ENCODE measurements around the gene CCL28.
A peak's percentile ranks its signal among the peaks of the same experiment; 100 is the strongest.
"Not testable (repeated sequence)": the region's sequence is repeated elsewhere in the genome, so short reads cannot be mapped to it uniquely, and the experiment has no call there.

The CCL28 gene

GRCh38 chr5:43409809-43410271 lies 2.4 kb downstream of the CCL28 start:
- no peak for DNase-seq (ENCODE audit: low read depth)

GRCh38 chr5:43402524-43403066 lies 9.6 kb downstream of the CCL28 start:
- DNase-seq (ENCODE audit: low read depth) = not testable (repeated sequence)

DNA sequence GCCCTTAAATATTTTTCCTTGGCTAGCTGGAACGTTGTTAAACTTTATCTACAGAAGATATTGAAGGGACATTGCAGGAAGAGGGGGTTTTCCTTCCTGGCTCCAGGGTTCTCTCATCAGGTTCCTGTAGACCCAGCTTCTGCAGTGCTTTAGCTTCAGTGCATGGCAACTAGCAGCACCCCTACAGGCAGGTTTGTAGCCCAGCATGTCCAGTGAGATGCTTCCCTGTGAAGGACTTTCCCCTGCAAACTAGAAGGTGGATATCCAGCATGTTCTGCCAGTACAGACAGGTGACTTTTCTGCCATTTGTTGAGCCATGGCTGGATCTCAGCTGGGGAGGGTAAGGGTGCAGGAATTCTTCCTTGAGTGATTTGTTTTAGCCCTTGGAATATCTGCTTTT lies 10.4 kb downstream of the CCL28 start:
- DNase-seq (ENCODE audit: low read depth) = no peak

GRCh38 chr5:43400082-43400481 lies 12.1 kb downstream of the CCL28 start:
- DNase-seq (ENCODE audit: low read depth) = no peak

- DNase-seq (ENCODE audit: low read depth) = peak; percentile 19
These were observed 15.4 kb downstream of the CCL28 start for GRCh38 chr5:43396762-43397304.

- DNase-seq (ENCODE audit: low read depth) = no peak
These were observed 21.7 kb downstream of the CCL28 start for GRCh38 chr5:43390471-43390870.

GRCh38 chr5:43389679-43390329 lies 22.4 kb downstream of the CCL28 start:
- DNase-seq (ENCODE audit: low read depth) = peak; percentile 64

- DNase-seq (ENCODE audit: low read depth) = no peak
These were observed 25.2 kb downstream of the CCL28 start for GRCh38 chr5:43386960-43387362.

DNA sequence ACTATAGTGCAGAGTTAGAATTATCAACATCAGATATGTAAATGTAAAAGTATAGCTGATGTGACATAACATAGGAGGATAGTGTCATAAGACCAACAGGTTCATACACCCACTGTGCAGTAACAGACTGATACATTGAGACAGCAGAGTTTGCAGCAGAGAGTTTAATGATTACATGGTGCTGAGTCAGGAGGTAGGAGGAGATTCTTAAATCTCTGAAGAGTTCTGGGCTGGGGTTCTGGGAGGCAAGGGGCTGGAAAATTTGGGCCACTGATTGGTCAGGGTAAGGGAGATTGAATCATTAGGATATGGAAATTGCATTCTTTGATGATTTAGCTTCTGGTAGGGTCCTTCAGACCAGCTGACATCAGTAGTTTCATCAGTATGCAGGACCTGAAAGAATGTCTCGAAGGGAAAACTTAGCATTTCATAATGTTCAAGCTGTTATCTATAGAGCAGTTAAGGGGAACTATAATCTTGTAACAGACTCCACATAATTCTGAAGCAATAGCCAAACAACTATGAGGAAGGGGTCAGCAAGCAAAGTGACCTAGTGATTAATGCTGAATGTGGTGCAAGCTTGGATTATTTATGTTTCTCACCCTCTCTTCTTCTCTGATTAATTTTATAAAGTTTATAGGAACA lies 35.6 kb downstream of the CCL28 start:
- no peak for DNase-seq (ENCODE audit: low read depth)

DNA sequence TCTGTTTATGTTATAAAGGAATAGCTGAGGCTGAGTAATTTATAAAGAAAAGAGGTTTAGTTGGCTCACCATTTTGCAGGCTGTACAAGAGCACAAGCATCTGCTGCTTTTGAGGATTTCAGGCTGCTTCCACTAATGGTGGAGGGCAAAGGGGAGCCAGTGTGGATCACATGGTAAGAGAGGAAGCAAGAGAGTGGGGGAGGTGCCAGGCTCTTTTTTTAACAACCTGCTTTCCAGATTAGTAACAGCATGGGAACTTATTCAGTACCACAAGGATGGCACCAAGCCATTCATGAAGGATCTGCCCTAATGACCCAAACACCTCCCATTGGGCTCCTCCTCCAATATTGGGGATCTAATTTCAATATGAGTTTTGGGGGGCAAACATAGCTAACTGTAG lies 40.4 kb downstream of the CCL28 start:
- DNase-seq (ENCODE audit: low read depth) = no peak

GRCh38 chr5:43370352-43370751 lies 41.8 kb downstream of the CCL28 start:
- no peak for DNase-seq (ENCODE audit: low read depth)

GRCh38 chr5:43369651-43370050 lies 42.5 kb downstream of the CCL28 start:
- no peak for DNase-seq (ENCODE audit: low read depth)

- no peak for DNase-seq (ENCODE audit: low read depth)
These were observed 44.1 kb downstream of the CCL28 start for GRCh38 chr5:43367909-43368669.

DNA sequence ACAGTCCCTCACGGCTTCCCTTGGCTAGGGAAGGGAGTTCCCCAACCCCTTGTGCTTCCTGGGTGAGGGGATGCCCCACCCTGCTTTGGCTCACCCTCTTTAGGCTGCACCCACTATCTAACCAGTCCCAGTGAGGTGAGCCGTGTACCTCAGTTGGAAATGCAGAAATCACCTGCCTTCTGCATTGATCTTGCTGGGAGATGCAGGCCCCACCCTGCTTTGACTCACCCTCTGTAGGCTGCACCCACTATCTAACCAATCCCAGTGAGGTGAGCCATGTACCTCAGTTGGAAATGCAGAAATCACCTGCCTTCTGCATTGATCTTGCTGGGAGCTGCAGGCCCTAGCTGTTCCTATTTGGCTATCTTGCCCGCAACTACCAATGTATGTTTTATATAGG lies 44.7 kb downstream of the CCL28 start:
- DNase-seq (ENCODE audit: low read depth) = no peak

GRCh38 chr5:43366680-43367246 lies 45.4 kb downstream of the CCL28 start:
- DNase-seq (ENCODE audit: low read depth) = not testable (repeated sequence)

DNA sequence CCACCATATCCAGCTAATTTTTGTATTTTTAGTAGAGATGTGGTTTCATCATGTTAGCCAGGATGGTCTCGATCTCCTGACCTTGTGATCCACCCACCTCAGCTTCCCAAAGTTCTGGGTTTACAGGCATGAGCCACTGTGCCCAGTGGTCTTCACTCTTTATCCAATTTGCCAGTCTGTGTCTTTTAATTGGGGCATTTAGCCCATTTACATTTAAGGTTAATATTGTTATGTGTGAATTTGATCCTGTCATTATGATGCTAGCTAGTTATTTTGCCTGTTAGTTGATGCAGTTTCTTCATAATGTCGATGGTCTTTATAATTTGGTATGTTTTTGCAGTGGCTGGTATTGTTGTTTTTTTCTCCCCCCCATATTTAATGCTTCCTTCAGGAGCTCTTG lies 47.0 kb downstream of the CCL28 start:
- not testable (repeated sequence) for DNase-seq (ENCODE audit: low read depth)

GRCh38 chr5:43363445-43364152 lies 48.6 kb downstream of the CCL28 start:
- DNase-seq (ENCODE audit: low read depth) = no peak

DNA sequence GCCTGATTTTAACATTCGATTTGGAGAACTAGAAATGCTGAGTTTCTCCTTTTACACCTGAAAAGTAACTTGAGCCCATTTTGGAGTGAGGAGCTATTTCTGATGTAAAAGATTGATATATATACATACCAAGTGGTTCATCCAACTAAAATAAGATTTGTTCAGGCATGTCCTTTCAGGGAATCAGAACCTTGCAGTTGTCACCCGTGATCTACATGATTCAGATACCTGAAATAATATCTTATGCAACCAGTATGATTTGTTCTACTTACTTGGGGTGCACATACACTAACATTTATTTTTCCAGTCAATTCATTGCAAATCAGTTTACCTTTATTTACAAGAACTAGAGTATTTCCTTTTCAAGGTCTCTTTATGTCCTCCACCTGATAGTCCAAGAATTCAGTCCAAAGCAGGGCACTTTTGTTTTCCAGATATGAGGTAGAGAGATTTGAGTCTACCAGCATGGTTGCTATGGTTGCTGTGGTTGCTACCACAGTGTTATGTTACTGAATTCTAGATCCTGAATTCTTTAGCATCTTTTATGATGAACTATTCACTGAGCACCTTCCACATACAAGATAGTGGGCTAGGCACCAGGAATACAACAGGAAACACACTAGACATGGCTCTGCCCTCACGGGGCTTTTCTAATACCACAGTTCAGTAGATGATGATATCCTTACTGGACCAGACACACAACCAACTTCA lies 49.3 kb downstream of the CCL28 start:
- no peak for DNase-seq (ENCODE audit: low read depth)

GRCh38 chr5:43358726-43359125 lies 53.5 kb downstream of the CCL28 start:
- DNase-seq (ENCODE audit: low read depth) = no peak

- DNase-seq (ENCODE audit: low read depth) = no peak
These were observed 53.9 kb downstream of the CCL28 start for GRCh38 chr5:43358301-43358700.

- no peak for DNase-seq (ENCODE audit: low read depth)
These were observed 54.3 kb downstream of the CCL28 start for GRCh38 chr5:43357878-43358281.

All from HS-27A (cell line).